ENCODE measurements around the gene SND1.

GRCh38 chr7:127736511-127736910 is 84.5 kb downstream of the SND1 start:
- TF ChIP-seq CTCF (conservative IDR thresholded peaks at IDR 0.05 in 1 of 2, IDR thresholded peaks at IDR 0.05 in 1 of 2; ENCODE audit: low read depth in 1 of 2, low read length in 2 of 2) (no peak), EZH2 (IDR thresholded peaks at IDR 0.05; ENCODE audit: low read length, missing control alignments) (no peak)
